ENCODE data around the gene ZYG11A.
"Not testable (repeated sequence)": the region's sequence is repeated elsewhere in the genome, so short reads cannot be mapped to it uniquely, and the experiment has no call there.

The ZYG11A gene

DNA sequence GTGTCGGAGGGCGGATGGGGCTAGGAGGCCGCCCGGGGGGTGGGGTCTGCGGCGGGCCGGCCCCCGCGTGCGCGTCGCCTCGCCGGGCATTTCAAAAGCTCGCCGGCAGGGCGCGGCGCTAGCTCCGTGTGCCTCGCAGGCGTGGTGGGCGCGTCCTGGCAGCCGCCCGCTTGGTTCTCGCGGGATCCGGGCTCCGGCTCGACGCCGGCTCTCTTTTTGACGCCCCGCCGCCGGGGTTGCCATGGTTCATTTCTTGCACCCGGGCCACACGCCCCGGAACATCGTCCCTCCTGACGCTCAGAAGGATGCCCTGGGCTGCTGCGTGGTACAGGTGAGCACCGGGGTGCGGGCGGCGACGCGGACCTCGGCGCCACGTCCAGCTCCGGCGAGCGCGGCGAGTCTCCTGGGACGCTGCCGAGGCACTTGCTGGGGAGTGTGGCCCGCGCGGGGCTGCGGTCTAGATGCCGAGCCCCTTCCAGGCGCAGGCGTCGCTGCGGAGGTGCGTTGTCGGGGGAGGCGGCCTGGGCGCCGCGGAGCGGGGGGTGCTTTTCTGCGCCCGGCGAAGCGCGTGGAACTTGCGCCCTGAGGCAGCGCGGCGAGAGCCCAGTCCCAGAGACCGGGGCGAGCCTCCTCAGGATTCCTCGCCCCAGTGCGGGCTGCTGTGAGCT lies at the start of gene ZYG11A:
ZYG11A (plus strand) TSS at position 118 of the 668 bp plus-strand sequence; CDS start at position 242, 124 bp downstream.
- DNase-seq (ENCODE audit: low read depth): peak; percentile 29
- peak within 1 kb of the TSS; percentile 57 for H3K4me3 ChIP-seq (ENCODE audit: low read depth, low read length)
- in situ Hi-C loops (cut with HindIII; ENCODE audit: low sequenced_read_pairs): no loop called here
- peak; percentile 25 for TF ChIP-seq CTCF (IDR thresholded peaks at IDR 0.05; ENCODE audit: low read depth, low read length, missing control alignments)

GRCh38 chr1:52793717-52794116 lies 48.8 kb upstream of the ZYG11A start:
- H3K4me3 ChIP-seq (ENCODE audit: low read depth, low read length); DNase-seq (ENCODE audit: low read depth): not testable (repeated sequence)
- in situ Hi-C loops (cut with HindIII; ENCODE audit: low sequenced_read_pairs): loop anchor here (5.0 kb wide), 1 partner anchor 71 kb away; no protein-coding TSS in a partner anchor

DNA sequence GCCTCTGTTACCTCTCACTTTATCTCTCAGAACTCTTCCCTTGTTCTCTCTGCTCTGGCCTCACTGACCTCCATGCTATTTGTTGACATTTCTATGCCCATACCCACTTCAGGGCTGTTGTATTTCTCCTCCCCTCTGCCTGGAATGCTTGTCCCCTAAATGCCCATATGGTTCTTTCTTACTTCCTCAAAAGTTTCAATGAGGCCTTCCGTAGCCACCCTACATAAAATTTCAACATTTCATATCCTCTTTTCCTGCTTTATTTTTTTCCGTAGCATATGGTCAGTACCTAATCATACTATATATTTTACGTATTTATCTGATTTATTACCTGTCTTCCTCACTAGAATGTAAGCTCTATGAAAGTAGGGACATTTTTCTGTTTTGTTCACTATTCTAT lies 47.1 kb upstream of the ZYG11A start:
- no peak for DNase-seq (ENCODE audit: low read depth)
- in situ Hi-C loops (cut with HindIII; ENCODE audit: low sequenced_read_pairs): no loop called here
- TF ChIP-seq CTCF (IDR thresholded peaks at IDR 0.05; ENCODE audit: low read depth, low read length, missing control alignments): no peak
- no peak overlapping the region for H3K4me3 ChIP-seq (ENCODE audit: low read depth, low read length)

GRCh38 chr1:52798331-52798730 lies 44.2 kb upstream of the ZYG11A start:
- in situ Hi-C loops (cut with HindIII; ENCODE audit: low sequenced_read_pairs): no loop called here
- no peak overlapping the region for H3K4me3 ChIP-seq (ENCODE audit: low read depth, low read length)
- TF ChIP-seq CTCF (IDR thresholded peaks at IDR 0.05; ENCODE audit: low read depth, low read length, missing control alignments): no peak
- DNase-seq (ENCODE audit: low read depth): no peak

- in situ Hi-C loops (cut with HindIII; ENCODE audit: low sequenced_read_pairs): no loop called here
- DNase-seq (ENCODE audit: low read depth): no peak
- no peak overlapping the region for H3K4me3 ChIP-seq (ENCODE audit: low read depth, low read length)
- TF ChIP-seq CTCF (IDR thresholded peaks at IDR 0.05; ENCODE audit: low read depth, low read length, missing control alignments): no peak
These were observed 41.5 kb upstream of the ZYG11A start for GRCh38 chr1:52801011-52801410.

DNA sequence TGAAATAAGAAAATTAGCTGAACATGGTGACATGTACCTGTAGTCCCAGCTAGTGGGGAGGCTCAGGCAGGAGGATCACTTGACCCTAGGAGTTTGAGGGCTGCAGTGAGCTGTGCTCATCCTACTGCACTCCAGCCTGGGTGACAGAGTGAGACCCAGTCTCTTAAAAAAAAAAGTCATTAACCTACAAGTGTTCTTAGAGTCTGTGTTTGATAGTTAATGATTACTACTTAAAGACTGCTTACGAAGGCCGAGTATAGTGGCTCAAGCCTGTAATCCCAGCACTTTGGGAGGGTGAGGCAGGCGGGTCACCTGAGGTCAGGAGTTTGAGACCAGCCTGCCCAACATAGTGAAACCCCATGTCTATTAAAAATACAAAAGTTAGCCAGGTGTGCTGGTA lies 38.5 kb upstream of the ZYG11A start:
- DNase-seq (ENCODE audit: low read depth); H3K4me3 ChIP-seq (ENCODE audit: low read depth, low read length); in situ Hi-C loops (cut with HindIII; ENCODE audit: low sequenced_read_pairs): not testable (repeated sequence)

DNA sequence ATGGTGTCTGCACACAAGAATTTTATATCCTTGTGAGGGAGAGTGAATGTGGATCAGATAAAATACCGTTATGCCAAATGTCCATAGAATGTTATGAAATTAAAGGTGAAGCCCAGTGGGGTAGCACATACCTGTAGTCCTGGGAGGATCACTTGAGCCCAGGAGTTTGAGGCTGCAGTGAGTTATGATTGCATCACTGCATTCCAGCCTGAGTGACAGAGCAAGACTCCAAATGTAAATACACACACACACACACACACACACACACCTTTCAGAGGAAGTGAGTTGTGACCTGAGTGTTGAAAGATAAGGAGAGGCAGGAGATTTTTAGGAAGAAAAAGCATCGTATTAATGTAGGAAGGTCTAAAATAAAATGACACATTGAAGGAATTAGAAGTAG lies 28.1 kb upstream of the ZYG11A start:
- TF ChIP-seq CTCF (IDR thresholded peaks at IDR 0.05; ENCODE audit: low read depth, low read length, missing control alignments): no peak
- in situ Hi-C loops (cut with HindIII; ENCODE audit: low sequenced_read_pairs): no loop called here
- DNase-seq (ENCODE audit: low read depth): no peak
- no peak overlapping the region for H3K4me3 ChIP-seq (ENCODE audit: low read depth, low read length)

DNA sequence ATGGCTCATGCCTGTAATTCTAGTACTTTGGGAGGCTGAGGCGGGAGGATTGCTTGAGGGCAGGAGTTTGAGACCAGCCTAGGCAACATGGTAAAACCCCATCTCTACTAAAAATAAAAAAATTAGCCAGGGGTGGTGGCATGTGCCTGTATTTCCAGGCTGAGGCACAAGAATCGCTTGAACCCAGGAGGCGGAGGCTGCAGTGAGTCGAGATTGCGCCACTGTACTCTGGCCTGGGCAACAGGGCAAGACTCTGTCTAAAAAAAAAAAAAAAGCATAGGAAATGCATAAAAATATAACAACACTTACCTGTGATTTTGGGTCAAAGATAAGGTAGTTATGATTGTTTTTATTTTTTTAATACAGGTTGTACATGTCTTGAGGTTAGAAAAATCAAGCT lies 21.7 kb upstream of the ZYG11A start:
- in situ Hi-C loops (cut with HindIII; ENCODE audit: low sequenced_read_pairs); H3K4me3 ChIP-seq (ENCODE audit: low read depth, low read length); DNase-seq (ENCODE audit: low read depth): not testable (repeated sequence)
